GM12801 (cell line): ENCODE results near the gene UROS.

ENCODE experiments used
- CTCF ChIP-seq: IDR thresholded peaks from one replicate; pipeline ENCODE4 v1.5.1; 2011; ENCODE audit warnings: control low read depth; ENCODE audit not compliant: insufficient read length; ENCODE audit errors: extremely low read depth

The UROS gene

GRCh38 chr10:125857185-125857760 lies 34.2 kb upstream of the UROS start:
- no peak for TF ChIP-seq CTCF

GRCh38 chr10:125852487-125852886 lies 29.4 kb upstream of the UROS start:
- TF ChIP-seq CTCF, result no peak

GRCh38 chr10:125850766-125851731 lies 28.0 kb upstream of the UROS start:
- no peak for TF ChIP-seq CTCF

GRCh38 chr10:125849448-125849847 lies 26.4 kb upstream of the UROS start:
- TF ChIP-seq CTCF, result no peak

- TF ChIP-seq CTCF, result no peak
These were observed 25.8 kb upstream of the UROS start for GRCh38 chr10:125848857-125849256.

GRCh38 chr10:125848371-125848770 lies 25.3 kb upstream of the UROS start:
- TF ChIP-seq CTCF, result no peak

GRCh38 chr10:125846894-125847293 lies 23.8 kb upstream of the UROS start:
- no peak for TF ChIP-seq CTCF
